EH (cell line): ENCODE measurements around the gene CNOT9.
A peak's percentile ranks its signal among the peaks of the same experiment; 100 is the strongest.

Source experiments
- DNase-seq: peaks from one replicate; pipeline ENCODE4 v3.0.0-alpha.2; 2015; ENCODE audit warnings: low read depth

Gene CNOT9

GRCh38 chr2:218578272-218578877, 9.7 kb downstream of the CNOT9 start:
- DNase-seq, result no peak

DNA sequence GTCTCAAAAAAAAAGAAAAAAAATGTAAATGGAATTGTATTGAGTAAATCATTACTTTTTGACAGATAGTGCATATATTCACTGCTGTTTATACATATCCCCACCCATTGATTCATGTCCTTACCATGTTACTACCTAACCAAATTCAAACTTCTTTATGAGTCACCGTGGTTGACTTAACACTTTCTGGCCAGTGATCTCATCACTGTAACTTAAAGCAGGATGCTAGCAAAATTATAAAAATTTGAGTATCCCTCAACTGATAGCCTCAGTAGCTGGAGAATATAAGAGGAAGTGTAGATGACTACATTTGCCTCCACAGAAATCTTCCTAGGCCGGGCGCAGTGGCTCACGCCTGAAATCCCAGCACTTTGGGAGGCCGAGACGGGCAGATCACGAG, 13.4 kb downstream of the CNOT9 start:
- DNase-seq, result peak; percentile 80

GRCh38 chr2:218583983-218584850, 15.6 kb downstream of the CNOT9 start:
- DNase-seq, result peak; percentile 14

GRCh38 chr2:218585541-218585940, 16.9 kb downstream of the CNOT9 start:
- DNase-seq, result no peak

DNA sequence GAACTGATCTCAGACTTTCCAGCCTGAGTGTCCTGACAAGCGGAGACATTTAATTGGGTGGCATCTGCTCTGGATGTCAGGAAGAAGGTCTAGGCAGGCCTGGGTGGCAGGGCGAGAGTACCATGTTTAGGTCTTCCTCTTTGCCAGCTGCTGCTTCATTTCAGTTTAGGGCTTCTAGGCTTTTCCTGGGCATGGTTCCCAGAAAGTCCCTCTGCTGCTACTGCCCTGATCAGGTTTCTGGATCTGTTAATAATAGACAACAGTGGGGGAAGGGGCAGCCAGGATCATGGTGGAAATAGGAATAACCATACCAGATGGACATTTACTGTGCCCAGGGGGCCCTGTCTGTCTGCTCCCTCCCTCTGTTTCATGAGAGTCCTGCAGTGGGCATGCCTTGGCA, 36.8 kb downstream of the CNOT9 start:
- DNase-seq, result peak; percentile 68

DNA sequence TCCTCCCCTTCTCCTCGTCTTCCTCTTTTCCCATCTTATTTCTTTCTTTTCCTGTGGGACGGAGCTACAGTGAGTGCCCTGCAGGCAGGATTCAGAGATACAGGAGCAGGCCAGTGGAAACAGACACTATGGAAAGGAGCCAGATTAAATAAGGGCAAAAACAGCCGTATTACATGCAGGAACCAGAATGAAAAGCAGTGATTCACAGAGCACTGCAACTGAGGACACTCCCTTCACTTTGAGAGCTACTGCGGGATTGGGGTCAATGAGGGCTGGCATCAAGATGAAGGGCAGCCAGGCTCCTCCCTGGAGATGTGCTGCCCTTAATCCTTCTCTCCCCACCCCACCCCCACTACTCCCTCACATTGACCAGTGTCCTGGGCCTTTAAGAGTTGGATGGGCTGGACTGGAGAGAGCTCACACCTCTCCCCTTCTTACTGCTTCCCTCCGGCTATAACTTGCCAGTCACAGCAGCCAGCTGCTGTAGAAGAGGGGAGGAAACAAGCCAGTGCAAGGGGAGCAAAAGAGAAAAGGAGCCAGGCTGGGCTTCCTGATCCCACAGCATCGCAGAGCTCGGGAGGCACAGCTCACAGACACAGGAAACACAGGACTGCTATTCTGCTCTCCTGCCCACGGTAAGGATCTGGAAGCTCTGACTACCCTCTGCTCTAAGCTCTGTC, 38.9 kb downstream of the CNOT9 start, which contains the start of gene PLCD4:
Gene PLCD4, plus strand, starts transcription at position 464 of the 680 bp plus-strand sequence. CDS start 7,841 bp downstream, outside the sequence.
- peak; percentile 91 for DNase-seq

GRCh38 chr2:218615868-218616315, 47.3 kb downstream of the CNOT9 start:
- DNase-seq, result no peak

- DNase-seq, result peak; percentile 41
Measured at GRCh38 chr2:218618102-218618860, 49.6 kb downstream of the CNOT9 start.

GRCh38 chr2:218621007-218621406, 52.4 kb downstream of the CNOT9 start:
- DNase-seq, result no peak

DNA sequence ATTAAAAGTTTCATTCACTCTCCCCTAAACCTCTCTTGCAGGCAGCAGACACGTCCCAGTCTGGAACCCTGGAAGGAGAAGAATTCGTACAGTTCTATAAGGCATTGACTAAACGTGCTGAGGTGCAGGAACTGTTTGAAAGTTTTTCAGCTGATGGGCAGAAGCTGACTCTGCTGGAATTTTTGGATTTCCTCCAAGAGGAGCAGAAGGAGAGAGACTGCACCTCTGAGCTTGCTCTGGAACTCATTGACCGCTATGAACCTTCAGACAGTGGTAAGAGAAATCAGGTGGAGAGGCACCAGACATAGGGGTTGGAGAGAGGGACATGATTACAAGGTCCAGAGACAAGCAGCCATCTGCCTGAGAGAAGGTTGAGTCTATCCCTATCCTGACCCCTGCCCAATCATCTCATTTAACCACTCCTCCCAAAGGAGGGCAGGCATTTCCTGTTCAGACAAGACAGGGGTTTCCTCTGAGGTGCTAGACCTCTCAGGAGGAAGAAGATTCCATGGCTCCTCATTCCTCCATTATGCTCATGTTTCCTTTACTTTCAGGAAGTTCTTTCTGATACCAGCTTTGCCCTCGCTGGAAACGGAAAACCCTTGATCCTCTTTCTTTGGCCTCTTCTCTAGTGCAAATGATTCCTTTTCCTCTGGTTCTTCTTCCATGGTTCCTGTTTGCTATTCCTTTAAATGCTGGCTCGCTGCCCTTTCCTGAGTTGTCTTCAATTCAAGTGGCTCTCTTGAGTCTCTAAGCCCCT, 54.1 kb downstream of the CNOT9 start:
- DNase-seq, result peak; percentile 51

DNA sequence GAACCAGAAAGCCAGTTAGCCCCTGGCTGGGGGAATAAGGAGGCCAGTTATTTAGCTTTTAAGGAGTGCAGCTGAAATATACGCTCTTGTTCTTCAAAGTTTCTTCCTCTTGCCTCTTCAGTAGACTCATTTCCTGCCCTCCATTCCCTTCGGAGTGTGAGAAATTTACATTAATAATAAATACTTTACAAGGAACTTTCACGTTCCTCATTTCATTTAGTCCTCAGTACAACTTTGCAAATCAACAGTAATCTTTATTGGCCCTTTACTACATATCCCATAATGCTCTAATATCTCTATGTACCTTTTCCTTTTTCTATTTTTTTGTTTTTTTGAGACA, 54.7 kb downstream of the CNOT9 start:
- no peak for DNase-seq

- no peak for DNase-seq
Measured at GRCh38 chr2:218626369-218626768, 57.7 kb downstream of the CNOT9 start.

- DNase-seq, result no peak
Measured at GRCh38 chr2:218627939-218628338, 59.3 kb downstream of the CNOT9 start.

DNA sequence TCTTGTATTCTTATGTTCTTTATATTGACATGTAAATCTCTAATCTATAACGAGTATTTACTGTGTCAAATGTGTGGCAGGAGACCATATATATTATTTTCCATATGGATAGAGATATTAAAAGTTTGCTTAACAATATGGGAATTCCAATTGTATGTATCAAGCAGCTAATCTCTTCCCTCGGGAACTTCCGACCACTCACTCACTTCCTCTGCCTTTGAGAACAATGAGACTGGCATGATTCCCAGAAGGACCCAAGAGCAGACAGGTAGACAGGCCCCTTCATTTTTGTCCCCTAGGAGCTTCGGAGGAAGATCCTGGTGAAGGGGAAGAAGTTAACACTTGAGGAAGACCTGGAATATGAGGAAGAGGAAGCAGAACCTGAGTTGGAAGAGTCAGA, 63.2 kb downstream of the CNOT9 start:
- DNase-seq, result no peak

GRCh38 chr2:218635719-218636118, 67.1 kb downstream of the CNOT9 start:
- no peak for DNase-seq

DNA sequence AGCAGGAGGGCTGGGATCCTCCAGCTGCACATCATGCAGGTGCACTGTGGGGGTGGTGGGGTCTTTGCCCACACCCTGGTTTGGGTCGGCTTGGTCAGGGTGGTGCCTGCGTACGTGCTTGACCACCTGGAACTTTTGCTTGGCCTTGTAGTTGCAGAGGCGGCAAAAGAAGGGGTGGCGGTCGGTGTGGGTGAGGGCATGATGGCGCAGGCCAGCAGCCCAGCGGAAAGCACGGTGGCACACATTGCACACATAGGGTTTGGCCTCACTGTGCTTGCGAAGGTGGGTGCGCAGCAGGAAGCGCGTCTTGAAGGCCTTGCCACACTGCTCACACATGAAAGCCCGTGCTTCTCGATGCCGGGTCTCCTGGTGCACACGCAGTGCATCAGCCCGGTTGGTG, 69.7 kb downstream of the CNOT9 start:
- no peak for DNase-seq

- DNase-seq, result no peak
Measured at GRCh38 chr2:218642121-218642656, 73.5 kb downstream of the CNOT9 start.

GRCh38 chr2:218642786-218643185, 74.1 kb downstream of the CNOT9 start:
- no peak for DNase-seq

DNA sequence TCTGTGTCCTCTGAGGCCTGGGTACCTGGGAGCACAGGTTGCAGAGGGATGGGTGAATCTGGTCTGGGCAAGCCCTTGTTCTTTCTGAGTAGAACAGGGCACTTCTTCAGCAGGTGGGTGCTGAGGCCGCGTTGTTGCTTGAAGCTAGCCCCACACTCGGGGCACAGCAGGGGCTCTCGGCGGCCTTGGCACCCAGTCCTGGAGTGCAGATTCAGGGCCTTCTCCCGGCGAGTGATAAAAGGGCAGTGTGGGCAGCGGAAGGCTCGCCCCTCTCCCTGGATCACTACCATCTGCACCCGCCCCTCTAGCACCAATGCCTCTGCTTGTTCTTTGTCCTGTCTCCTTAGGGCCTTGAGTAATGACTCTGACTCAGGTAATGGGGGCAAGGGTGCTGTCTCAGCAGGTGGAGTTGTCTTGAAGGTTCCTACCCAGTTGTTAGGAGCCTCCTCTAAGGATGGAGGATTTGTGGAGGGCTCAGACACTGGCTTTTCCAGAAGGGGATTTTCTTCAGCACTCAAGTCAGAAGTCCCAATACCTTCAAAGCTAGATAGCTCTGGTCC, 75.2 kb downstream of the CNOT9 start:
- DNase-seq, result no peak

- DNase-seq, result no peak
Measured at GRCh38 chr2:218644721-218645120, 76.1 kb downstream of the CNOT9 start.

- DNase-seq, result peak; percentile 31
Measured at GRCh38 chr2:218645126-218645525, 76.5 kb downstream of the CNOT9 start.
